GM19324 (cell line): Measurements from ENCODE around the gene PCDHB1.
"Not testable (repeated sequence)": the region's sequence is repeated elsewhere in the genome, so short reads cannot be mapped to it uniquely, and the experiment has no call there.

ENCODE experiments used
- ATAC-seq: cut with Tn5 transposase; IDR thresholded peaks from one replicate; pipeline ENCODE4 v1.9.1; 2021; ENCODE audit warnings: mild to moderate bottlenecking, moderate library complexity; ENCODE audit not compliant: unreplicated experiment, low FRiP score

PCDHB1 gene

GRCh38 chr5:141051521-141051866, 320 bp downstream of the PCDHB1 start:
- ATAC-seq = no peak

GRCh38 chr5:141077826-141078225, 26.7 kb downstream of the PCDHB1 start:
- ATAC-seq = no peak

- ATAC-seq = no peak
These were observed 31.1 kb downstream of the PCDHB1 start for GRCh38 chr5:141082228-141082627.

- no peak for ATAC-seq
These were observed 33.4 kb downstream of the PCDHB1 start for GRCh38 chr5:141084487-141084989.

GRCh38 chr5:141094481-141095262, 43.5 kb downstream of the PCDHB1 start, which contains the start of gene PCDHB2:
TSS of gene PCDHB2 (plus strand) at chr5:141094615. CDS start at chr5:141094791, 176 bp downstream.
- no peak for ATAC-seq

GRCh38 chr5:141095263-141095641, 44.1 kb downstream of the PCDHB1 start:
- ATAC-seq = no peak

- not testable (repeated sequence) for ATAC-seq
These were observed 45.0 kb downstream of the PCDHB1 start for GRCh38 chr5:141096181-141096580.

- ATAC-seq = not testable (repeated sequence)
These were observed 45.4 kb downstream of the PCDHB1 start for GRCh38 chr5:141096586-141096985.

GRCh38 chr5:141100243-141100805, 49.1 kb downstream of the PCDHB1 start, which contains the start of gene PCDHB3:
TSS of gene PCDHB3 (plus strand) at chr5:141100473. CDS start at chr5:141100650, 177 bp downstream.
- no peak for ATAC-seq

GRCh38 chr5:141101059-141101458, 49.9 kb downstream of the PCDHB1 start:
- ATAC-seq = no peak

- not testable (repeated sequence) for ATAC-seq
These were observed 50.9 kb downstream of the PCDHB1 start for GRCh38 chr5:141102070-141102469.

- not testable (repeated sequence) for ATAC-seq
These were observed 51.3 kb downstream of the PCDHB1 start for GRCh38 chr5:141102471-141102870.

GRCh38 chr5:141105350-141105749, 54.2 kb downstream of the PCDHB1 start:
- ATAC-seq = no peak
